GM21447 (cell line): Measurements from ENCODE around the gene PCP4L1.
"Not testable (repeated sequence)": the region's sequence is repeated elsewhere in the genome, so short reads cannot be mapped to it uniquely, and the experiment has no call there.

Source experiments
- ATAC-seq: cut with Tn5 transposase; IDR thresholded peaks from one replicate; pipeline ENCODE4 v1.9.1; 2021; ENCODE audit not compliant: unreplicated experiment

Gene PCP4L1

GRCh38 chr1:161258439-161259344 lies at the start of gene PCP4L1:
Gene PCP4L1 (plus strand): TSS chr1:161258745. CDS start chr1:161258975, 230 bp downstream.
- ATAC-seq, result no peak

- peak; percentile 87 for ATAC-seq
Observed at GRCh38 chr1:161209790-161210409, 48.6 kb upstream of the PCP4L1 start.

GRCh38 chr1:161214369-161214768 lies 44.2 kb upstream of the PCP4L1 start:
- no peak for ATAC-seq

DNA sequence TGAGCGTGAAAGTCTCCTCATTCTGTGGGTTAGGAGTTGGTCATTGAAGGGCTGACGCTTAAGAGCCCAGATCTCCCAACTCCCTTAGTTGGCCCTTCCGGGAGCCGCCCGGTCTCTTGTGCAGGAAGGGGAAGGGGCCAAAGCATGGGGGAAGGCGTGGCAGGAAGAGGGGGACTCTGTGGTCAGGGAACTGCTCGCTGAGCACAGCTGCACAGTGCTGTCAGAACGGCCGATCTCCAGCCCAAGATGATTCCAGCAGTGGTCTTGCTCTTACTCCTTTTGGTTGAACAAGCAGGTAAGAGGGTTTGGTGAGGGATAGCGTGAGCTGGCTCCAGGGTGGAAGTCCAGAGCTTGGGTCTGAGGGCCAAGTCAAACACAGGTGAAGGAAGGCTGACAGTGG lies 43.5 kb upstream of the PCP4L1 start, which contains the start of gene FCER1G:
Gene FCER1G, plus strand, starts transcription at position 220 of the 400 bp plus-strand sequence. Its CDS starts 27 bp downstream, at position 247.
- no peak for ATAC-seq

DNA sequence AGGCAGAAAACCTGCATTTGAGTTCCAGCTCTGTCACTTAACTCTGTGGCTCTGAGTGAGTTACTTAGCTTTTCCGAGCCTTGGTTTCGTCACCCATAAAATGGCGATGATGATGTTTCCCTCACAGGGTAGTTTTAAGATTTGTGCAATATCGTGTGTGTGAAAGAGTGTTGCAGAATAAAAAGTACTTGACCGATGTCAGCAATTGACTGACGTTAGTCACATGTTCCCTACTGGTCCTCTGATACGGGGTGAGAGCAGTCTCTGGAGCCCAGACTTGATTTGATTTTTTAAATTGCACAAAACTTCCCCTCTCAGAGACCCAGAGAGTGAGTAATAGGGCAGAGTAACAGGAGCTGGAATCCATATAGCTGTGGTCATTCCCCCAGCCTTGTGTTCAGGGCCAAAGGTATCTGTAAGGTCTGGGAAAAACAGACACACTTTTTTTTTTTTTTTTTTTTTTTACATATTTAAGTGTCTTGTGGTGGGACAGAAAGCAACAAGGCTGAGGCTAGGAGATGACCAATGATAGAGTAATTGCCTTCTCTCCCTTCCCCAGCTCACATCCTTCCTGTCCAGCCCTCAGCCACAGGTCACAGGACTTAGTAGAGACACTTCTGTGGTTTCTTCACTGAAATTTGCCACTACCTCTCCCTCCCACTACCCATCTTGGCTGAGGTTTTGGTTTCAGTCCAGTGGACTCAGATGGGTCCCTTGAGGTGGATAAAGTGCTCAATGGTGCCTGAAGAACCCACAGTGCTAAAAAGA lies 41.4 kb upstream of the PCP4L1 start:
- peak; percentile 94 for ATAC-seq

GRCh38 chr1:161217831-161218230 lies 40.7 kb upstream of the PCP4L1 start:
- no peak for ATAC-seq

GRCh38 chr1:161218301-161219077 lies 40.1 kb upstream of the PCP4L1 start:
- ATAC-seq, result no peak

DNA sequence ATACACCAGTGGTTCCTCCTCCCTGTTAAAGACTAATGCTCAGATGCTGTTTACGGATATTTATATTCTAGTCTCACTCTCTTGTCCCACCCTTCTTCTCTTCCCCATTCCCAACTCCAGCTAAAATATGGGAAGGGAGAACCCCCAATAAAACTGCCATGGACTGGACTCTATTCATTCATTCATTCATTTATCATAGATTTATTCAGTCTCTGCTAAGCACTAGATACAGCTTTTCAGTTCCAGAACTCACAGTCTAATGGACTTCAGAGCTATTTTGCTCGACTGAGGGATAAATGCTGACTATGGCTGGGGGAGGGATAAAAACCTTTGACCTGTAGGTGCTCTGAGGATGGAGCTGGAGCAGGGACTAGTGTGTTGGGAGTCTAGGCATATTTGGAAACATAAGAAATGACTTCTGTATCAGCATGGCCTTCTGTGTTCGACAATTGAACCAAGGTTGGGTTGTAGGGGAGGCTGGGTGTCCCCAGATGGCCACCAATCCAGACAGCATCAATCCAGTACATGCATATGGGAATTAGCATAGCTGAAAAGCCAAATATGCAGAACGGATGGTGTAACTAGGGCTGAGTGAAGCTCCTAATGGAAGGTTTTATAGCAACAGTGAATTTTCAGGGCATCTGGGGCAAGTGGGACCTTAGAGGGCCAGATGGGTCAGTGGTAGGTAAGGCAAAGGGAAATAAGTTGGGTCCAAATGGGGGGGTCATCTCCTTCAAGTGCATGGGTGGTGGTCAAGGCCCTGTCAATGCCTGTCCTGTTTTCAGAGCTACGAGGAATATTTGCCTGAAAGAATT lies 39.3 kb upstream of the PCP4L1 start:
- ATAC-seq, result no peak

DNA sequence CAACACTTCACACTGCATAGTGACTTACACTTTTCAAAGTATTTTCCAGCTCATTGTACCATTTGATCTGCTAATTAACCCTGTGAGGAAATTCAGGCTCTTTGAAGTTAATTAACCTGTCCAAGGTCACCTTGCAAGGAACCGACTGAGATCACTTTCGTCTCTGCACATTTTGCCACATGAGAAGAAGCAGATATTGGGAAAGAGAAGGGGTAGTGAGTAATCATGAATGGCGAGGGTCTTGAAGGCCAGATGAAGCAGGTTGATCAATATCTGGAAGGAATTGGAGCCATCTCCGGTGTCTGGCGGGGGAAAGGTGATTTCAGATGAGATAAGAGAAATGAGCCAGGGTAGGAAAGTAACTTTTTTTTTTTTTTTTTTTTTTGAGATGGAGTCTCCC lies 38.5 kb upstream of the PCP4L1 start:
- no peak for ATAC-seq

DNA sequence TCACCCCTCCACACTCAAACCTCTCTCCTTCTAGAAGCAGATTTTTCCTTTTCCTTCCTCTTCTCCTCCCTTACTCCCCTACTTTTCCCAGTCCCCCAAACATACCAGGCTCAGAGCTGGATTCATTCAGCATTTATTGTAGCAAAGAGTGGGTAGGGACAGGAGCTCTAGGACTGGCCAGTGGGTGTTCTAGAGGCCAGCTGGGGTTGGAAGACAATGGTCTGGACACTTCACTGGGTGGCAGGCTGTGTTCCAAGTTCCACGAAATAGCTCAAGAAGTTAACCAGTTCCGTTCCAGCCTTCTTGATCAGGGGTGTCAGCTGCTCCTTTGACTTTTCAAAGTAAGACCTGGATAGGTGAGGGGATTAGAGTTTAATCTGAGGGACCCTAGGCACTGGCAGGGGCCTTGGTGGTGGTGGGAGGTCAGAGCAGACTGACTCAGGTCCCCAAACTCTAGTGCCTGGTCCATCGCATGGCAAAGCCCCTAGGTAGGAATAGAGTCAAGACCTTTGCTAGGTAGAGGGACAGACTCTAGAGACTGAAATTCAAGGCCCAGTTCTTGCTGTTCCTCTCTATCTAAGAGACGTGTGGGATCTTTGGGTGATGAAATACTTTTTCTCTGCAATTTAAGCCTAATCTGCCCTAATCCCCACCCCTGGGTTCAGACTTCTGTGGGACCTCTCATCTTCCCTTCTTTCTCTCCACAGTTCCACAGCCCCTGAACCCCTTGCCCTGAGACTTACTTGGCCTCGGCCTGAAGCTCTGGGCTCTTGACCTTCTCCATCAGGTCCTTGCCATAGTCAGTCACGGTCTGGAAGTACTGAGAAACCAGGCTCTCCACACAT lies 36.1 kb upstream of the PCP4L1 start:
- ATAC-seq, result no peak

DNA sequence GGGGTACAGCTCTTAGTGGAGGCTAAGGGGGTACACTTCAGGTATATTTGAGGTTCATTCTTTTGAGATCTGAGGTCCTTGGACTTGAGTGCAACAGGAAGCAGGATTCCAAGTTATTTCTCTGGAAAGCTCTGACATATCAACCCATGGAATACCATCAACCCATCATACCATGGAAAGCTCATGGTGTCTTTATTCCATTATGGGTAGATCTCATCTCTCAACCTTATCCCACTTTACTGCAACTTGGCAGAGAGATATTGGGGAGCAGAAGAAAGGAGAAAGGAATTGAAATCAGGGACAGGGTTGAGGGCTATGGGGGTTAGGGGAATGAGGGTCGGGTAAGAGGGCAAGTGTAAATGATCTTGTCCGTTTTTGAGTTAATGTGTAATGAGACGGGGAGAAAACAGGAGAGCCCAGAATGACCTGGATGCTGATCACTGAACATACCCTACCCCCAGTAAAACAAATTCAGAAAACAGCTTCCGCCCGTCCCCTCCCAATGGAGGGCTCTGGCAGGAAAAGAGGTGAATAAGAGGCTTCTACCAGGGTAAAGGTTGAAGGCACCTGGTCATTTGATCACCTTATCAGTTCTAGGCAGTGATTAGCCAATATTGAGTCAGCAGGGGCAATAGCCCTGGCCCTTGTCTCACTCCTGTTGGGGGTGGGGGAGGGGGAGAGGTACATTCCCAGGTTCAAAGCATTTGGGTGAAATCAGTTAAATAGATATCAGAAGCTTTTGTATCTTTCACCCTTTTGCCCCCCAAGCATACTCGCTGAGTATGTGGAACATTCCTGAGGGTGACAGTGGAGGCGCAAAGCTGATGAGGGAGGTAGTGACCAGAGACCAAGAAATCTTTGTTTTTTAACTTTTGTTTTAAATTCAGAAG lies 34.5 kb upstream of the PCP4L1 start:
- ATAC-seq, result no peak

DNA sequence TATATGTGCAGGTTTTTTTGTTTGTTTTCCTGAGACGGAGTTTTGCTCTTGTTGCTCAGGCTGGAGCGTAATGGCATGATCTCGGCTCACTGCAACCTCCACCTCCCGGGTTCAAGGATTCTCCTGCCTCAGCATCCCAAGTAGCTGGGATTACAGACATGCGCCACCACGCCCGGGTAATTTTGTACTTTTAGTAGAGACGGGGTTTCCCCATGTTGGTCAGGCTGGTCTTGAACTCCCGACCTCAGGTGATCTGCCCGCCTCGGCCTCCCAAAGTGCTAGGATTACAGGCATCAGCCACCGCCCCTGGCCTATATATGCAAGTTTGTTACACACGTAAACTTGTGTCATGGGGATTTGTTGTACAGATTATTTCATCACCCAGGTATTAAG lies 33.9 kb upstream of the PCP4L1 start:
- not testable (repeated sequence) for ATAC-seq

DNA sequence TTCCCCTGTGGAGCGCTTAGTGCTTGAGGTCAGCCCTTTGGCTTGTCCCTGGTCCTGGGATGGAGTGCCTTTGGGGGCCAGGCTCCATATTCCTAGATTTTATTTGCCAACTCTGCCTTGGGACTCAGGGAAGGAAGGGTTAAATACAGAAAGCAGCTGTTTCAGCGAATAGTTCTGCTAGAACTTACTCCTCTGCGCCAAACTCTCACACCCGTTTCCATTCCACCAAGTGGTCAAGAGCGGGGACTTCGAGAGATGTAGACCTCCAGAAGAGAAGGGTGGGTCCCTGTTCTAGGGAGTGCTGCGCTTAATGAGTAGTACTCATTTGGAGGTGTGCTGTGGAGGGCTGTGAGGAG lies 33.4 kb upstream of the PCP4L1 start:
- peak; percentile 1 for ATAC-seq

DNA sequence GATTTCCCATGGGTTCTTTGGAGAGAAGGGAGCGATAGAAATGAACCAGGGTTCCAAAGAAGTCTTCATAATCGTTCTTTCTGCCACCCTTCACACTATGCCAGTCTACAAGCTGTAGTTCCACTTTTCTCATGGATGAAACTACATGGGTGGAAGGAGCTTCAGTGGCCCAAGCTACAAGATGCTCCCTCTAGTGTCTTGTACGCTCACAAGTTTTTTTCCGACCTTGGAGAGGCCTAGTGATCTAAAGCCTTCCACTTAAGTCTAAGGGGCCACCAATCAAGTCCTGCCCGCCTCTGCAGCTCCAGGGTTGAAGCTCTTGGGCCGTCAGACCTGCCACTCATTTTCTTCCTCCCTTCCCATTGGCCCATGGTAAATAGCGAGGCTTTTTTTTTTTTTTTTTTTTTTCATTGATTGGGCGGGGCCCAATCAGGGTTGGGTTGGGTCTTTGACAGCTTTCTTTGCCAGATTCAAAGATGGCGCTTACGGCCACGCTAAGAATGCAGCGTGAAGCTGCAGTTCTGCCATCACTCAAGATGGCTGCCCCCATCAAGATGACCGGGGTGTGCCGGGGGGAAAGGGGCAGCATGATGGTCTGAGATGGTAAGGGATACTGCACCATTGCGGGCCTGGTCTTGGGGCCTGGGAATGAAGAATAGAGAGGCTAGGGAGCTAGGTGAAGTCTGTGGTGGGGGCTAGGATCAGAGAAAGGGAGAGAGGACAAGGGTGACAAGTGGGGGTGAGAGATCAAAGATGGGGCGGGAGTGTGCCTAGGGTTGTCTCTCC lies 32.8 kb upstream of the PCP4L1 start, which contains the start of gene TOMM40L:
Gene TOMM40L, plus strand, starts transcription at position 527 of the 786 bp plus-strand sequence. CDS start 430 bp downstream, outside the sequence.
- peak; percentile 90 for ATAC-seq

GRCh38 chr1:161226320-161226711 lies 32.2 kb upstream of the PCP4L1 start:
- ATAC-seq, result no peak

DNA sequence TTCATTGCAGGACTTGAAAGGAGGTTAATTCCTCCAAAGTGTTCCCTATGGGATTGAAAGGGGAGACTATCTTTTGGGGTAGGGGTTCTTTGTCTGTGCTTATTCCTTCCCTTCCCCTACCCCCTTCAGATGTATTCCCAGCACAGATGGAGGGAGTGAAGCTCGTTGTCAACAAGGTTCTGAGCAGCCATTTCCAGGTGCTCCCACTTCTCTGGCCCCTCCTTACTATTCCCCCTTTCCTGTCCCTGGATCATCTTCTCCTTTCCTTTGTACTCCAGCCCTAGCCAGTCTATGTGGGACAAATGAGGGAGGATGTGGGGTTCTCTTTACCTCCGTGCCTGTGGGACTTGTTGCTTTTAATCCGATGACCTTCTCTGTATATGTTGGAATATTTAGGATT lies 31.8 kb upstream of the PCP4L1 start:
- no peak for ATAC-seq
